Measurements from ENCODE around the gene RAPGEF4.
"Not testable (repeated sequence)": the region's sequence is repeated elsewhere in the genome, so short reads cannot be mapped to it uniquely, and the experiment has no call there.

Gene RAPGEF4

DNA sequence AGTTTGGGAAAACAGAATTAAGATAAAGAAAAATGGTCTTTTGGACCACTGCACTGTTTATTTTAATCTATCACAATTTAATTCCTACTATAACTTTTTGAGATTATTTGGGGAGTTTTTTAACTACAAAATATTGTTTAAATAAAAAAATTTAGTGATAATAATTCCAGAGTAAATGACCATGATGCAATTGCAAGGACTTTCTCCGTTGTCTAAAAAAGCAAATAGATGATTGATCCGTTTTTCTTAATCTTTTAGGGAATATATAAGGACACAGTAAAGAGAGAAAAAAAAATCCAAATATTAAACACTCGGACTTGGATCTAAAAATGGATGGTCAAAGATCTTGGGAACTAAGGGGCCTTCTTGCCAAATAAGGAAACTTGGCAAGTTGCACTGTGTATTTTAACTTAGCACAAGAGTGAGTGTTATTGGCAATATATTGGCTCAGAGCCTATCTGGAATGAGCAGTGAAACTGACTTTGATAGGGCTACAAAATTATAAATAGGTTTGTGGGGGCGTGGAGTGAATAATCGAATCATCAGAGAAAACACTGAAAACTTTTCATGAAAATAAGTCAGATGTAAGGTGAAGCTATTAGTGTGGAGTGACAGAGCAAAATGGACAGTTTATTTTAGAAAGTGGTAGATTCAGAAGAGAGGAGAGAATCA lies 342.0 kb downstream of the RAPGEF4 start:
- no peak for DNase-seq

DNA sequence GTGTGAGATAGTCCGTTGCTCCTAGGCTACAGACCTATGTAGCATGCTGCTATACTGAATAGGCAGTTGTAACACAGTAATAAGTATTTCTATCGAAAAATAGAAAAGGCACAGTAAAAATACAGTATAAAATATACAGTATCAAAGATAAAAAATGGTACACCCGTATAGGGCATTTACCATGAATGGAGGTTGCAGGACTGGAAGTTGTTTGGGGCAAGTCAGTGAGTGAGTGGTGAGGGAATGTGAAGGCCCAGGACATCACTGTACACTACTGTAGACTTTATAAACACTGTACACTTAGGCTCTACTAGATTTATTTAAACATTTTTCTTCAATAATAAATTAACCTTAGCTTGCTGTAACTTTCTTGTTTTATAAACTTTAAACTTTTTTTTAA lies 343.5 kb downstream of the RAPGEF4 start:
- DNase-seq: no peak

DNA sequence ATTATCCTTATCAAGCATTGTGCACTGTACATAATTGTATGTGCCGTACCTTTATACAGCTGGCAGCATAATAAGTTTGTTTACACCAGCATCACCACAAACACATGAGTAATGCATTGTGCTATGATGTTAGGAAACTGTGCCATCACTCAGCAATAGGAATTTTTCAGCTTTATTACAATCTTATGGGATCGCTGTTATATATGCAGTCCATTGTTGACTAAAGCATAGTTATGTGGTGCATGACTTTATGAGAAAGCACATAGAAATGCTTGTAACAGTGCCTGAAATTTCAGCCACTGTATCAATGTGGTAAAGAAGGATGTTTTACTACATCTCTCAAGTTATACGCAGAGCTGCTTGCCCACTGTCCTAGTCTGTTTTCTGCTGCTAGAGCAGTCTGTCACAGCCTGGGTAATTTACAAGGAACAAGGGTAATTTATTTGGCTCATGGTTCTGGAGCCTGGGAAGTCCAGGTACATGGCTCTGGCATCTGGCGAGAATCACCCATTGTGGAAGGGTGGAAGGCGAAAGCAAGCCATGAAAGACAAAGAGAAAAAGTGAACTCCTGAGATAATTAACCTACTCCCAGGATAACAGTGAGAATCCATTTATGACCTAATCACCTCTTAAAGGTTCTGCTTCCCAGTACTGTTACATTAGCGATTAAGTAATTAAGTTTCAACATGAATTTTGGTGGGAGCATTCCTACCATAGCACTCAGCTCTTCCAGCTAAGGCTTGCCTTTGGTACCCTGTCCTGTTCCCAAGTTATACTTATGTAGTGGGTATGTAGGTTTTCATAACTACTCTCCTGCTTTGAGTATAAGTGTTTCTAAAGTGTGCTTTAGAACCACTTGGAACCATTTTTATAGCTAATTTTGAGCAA lies 344.6 kb downstream of the RAPGEF4 start:
- DNase-seq: no peak

DNA sequence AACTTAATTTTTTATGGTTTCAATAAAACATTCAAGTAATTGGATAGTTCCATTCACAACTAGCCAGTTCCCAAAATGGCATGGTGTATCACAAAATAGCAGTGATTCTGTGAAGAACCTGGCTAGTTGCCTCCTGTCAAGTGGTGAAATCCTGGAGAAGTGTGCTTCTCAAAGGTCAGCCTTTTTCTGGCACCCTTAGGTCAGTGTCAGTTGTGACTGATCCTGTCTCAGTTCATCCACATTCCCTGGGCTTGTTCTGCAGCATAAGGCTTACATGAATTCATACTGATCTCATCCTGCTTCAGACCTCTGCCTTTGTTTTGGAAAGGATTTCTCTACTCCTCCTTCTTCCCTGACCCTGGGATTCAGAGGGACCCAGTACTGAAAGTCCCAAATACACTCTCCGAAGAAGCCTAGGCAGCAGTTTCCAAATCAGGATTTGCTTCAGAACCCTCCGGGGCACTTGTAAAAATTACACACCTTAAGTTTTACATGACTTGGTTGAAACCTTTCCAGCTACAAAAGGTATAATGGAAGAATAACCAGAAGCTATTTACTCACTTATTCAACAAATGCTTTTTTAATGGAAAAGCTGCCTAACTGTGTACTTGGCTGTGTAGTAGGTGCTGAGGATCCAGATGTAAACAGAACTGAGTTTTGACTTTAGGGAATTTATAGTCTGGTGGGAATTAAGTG lies 351.0 kb downstream of the RAPGEF4 start:
- no peak for DNase-seq

DNA sequence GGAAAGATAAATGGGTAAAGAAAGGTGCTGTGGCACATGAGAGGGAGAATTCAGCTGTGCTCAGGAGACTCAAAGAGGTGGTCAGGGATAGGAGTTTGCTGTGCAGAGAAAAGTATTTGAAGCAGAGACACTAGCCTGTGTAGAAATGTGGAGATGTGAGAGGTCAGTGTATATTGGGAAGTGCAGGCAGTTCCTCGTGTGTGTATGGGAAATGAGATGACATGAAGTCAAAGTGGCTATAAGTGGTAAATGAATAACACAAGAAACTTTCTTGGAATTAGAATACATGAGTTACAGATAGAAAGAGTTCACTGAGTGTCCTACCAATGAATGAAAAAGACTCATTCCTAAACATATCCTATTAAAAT lies 351.6 kb downstream of the RAPGEF4 start:
- DNase-seq: no peak

DNA sequence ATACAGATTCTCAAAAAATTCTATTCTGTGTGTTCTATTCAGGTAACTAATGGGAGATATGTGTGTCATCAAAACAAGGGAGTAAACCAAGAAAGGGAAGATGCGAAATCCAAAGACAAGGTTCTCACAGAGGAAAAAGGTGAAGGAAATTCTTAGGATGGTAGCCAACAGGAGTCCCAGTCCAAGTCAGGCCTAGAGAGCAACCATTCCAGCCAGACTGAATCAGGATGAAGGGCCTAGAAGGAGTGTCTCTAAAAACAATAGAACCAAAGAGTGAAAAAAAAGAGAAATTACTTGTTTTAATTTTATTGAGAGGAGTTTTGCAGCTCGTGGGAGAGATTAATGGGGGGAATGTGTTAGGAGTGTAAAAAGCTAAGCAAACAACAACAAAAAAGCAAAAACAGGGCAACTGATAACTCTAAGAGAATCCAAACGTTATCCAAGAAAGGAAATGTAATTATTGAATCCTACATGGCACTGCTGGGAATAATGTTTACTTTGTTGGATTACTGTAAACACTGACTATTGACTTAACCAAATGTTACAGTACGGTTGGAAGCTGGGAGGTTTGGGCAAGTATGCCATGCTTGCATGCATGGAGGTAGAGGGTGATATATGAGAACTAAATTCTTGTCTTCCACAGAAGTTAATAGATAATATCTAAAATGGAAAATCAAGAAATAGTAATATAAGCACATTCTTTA lies 352.3 kb downstream of the RAPGEF4 start:
- no peak for DNase-seq

DNA sequence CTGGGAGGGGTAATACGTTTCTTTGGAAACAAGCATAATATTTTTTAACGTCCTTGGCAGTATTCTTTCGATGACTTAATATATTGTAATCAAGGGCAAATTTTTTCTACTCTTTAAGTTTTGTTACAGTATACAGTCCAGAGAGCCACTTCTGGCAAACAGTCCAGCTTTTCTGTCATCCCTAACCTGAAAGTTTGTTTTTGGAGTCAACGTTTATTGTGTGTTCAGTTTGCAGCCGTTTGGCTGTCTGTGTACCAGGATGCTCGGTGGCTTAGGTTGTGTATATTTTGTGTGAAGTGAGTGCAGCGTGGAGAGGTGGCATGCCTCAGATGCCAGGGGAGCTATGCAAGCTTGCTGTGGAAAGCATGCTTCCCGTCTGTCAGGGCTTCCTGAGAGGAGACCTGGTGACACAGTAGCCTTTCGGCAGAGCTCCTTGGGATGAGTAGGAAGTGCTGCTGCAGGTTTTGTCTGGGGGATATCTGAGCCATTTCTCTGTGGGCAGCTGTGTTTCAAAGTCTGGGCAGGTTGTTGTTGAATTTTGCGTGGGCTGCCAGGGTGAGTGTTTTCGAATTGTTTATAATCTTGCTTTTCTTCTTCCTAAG lies 354.7 kb downstream of the RAPGEF4 start:
- DNase-seq: no peak

DNA sequence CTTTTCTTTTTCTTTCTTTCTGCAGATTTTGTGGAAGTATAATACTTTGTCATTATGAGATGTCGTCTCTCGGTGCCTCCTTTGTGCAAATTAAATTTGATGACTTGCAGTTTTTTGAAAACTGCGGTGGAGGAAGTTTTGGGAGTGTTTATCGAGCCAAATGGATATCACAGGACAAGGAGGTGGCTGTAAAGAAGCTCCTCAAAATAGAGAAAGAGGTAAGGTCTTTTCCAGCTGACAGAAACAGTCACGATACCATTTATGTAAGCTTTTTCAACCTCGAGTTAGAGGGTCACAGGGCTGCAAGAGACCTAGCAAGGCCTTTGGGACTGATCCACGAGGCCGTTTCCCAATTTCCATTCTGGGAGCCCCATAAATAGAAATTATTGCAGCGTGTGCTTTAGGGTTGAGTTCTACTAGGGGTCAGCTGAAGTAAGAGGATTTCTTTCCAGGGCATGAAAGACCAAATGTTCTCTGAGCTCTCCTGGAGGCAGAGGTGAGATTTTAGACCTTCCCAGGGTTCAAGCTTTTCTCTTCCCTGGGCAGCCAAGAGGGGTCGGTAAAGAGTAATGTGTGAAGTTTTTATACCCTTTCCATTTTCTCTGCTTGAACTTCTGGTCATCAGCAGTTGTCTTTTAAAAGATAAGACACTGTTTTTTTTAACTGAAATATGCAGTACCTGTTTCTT lies 355.5 kb downstream of the RAPGEF4 start:
- no peak for DNase-seq

DNA sequence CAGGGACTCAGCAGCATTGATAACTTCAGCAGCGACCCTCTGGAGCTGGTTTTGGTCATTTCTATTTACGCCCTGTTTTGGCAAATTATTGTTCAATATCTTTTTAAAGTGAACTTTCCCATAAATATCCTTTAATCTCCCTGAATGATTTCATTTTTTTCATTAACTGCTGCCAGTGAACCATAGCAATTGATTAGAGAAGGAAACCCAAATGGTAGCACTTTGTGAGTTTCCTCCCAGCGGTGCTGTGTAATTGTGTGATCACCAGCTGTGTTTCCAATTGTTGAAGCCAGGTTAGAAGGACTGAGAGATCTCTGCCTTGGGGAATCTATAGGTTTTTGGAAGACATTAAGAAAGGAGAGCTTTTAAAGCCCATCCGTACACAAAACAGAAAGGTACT lies 356.3 kb downstream of the RAPGEF4 start:
- DNase-seq: no peak

DNA sequence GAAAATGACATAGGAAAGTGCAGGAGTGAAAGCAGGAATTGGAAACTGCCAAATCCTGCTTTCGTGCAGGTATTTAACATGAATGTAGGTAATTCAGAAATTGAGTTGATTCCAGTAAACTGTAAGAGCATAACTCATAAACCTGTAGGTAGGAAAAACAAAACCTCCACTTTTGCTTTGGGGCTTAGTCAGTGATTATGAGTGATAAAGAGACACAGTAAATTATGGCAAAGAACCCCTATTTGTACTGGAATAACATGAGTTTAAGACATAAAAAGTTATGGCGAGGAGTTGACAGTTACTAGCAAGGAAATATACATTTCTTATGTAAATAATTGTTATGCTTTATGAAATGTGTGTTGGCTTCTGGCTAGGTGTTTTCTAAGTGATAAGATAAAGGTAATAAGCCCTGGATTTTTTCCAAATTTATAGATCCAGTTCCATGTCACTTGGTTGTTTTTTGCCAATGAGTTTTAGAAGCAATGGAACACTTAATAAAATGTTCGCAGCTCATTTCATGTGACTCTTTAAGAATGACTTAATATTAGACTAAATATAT lies 357.3 kb downstream of the RAPGEF4 start:
- no peak for DNase-seq

DNA sequence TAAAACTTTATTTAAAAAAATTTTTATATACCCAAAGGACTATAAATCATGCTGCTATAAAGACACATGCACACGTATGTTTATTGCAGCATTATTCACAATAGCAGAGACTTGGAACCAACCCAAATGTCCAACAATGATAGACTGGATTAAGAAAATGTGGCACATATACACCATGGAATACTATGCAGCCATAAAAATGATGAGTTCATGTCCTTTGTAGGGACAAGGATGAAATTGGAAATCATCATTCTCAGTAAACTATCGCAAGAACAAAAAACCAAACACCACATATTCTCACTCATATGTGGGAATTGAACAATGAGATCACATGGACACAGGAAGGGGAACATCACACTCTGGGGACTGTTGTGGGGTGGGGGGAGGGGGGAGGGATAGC lies 358.0 kb downstream of the RAPGEF4 start:
- not testable (repeated sequence) for DNase-seq

DNA sequence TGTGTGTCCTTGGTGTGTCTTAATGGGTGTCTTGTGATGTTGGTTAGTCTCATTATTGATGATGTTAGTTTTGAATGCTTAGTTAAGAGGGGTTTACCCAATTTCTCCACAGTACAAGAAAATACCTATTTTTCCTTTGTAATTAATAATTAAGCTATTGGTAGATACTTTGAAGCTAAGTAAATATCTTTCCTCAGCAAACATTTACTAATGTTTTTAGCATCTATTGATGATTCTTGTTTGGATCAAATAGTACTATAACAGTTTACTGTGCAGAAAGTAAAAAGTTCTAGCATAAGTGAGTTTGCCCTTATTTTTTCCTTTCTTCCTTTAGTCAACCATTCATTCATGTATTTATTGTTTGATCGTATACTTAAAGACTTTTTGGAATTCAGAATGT lies 359.1 kb downstream of the RAPGEF4 start:
- DNase-seq: no peak

DNA sequence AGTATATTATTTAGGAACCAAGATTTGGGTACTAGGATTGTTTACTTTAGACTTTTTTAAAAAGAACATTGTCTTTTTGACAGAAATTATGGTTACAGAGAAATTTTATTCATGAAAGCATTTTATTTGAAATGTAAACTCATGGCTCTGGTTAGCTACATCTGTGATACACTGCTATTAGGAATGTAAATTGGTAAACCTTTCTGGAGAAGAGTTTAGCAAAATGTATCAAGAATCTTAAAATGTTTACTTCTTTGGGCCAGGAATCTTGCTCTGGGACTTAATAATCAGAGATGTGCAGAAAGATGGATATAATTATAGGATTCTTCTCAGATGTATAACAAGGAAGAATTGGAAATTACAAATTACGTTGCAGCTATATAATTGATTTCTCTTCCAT lies 359.7 kb downstream of the RAPGEF4 start:
- DNase-seq: no peak

DNA sequence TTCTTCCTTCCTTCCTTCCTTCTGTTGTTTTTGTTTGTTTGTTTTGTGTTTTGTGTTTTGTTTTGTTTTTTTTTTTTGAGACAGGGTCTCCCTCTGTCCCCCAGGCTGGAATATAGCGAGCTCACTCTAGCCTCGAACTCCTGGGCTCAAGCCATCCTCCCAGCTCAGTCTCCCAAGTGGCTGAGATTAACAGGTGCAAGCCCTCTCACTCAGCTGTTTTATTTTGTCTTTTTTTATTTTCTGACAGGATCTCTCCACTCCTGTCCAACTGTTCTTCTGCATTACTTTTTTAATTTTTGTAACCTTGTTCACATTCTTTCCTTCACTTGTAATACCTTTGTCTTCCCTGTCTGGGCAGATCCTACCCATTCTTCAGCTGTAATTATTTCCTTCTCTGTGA lies 363.6 kb downstream of the RAPGEF4 start:
- DNase-seq: no peak

DNA sequence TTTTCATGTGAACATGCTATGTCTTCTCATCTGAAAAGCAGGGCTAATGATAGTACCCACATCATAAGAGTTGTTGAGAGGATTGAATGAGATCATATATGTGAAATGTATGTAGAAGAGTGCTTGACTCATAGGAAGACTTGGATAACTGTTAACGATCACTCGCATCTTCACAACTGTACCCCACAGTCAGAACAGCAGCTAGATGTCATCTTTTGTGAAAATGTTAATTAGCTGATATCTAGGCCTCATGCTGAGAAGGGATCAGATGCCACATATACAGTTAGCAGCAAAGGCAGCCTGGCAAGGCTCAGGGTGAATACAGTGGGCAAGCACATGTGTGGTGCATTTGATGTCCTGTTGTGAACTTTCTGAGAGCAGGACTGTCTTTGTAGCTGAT lies 364.2 kb downstream of the RAPGEF4 start:
- DNase-seq: no peak

DNA sequence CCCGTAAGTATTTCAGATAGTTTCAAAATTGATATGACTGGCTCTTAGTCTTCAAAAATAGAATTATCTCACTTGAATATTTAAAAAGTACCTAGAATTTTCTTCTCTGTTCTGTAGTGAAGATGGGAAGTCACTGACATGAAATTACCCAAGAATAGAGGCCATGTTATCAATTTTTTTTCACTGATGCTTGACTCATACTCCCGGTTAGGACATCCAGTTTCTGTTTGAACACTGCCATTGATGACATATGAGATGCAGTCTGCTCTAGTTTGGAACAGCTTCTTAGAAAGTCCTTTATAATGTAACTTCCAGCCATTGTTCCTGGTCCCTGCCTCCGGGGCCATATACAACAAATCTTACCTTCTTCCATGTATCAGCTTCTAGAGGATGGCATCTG lies 366.0 kb downstream of the RAPGEF4 start:
- DNase-seq: no peak
